HG03060 (cell line): ENCODE data around the gene NAA20.
"Not testable (repeated sequence)": the region's sequence is repeated elsewhere in the genome, so short reads cannot be mapped to it uniquely, and the experiment has no call there.

Experiments used
- ATAC-seq: cut with Tn5 transposase; IDR thresholded peaks from one replicate; pipeline ENCODE4 v1.9.1; 2021; ENCODE audit warnings: low read depth, moderate number of reproducible peaks; ENCODE audit not compliant: unreplicated experiment

The NAA20 gene

GRCh38 chr20:19990850-19991249, 26.3 kb upstream of the NAA20 start:
- ATAC-seq: no peak

GRCh38 chr20:19991308-19991707, 25.9 kb upstream of the NAA20 start:
- ATAC-seq: no peak

- ATAC-seq: no peak
Measured at GRCh38 chr20:19991854-19992253, 25.3 kb upstream of the NAA20 start.

- ATAC-seq: no peak
Measured at GRCh38 chr20:19992996-19993908, 23.9 kb upstream of the NAA20 start.

GRCh38 chr20:19993958-19994669, 23.0 kb upstream of the NAA20 start:
- no peak for ATAC-seq

GRCh38 chr20:19995220-19995863, 21.8 kb upstream of the NAA20 start:
- ATAC-seq: no peak

GRCh38 chr20:19996222-19996621, 20.9 kb upstream of the NAA20 start:
- no peak for ATAC-seq

GRCh38 chr20:19996917-19997316, 20.2 kb upstream of the NAA20 start:
- ATAC-seq: no peak

- no peak for ATAC-seq
Measured at GRCh38 chr20:19998990-19999705, 18.0 kb upstream of the NAA20 start.

GRCh38 chr20:20000211-20000968, 16.8 kb upstream of the NAA20 start:
- ATAC-seq: no peak

GRCh38 chr20:20002101-20002998, 14.8 kb upstream of the NAA20 start:
- ATAC-seq: no peak

- no peak for ATAC-seq
Measured at GRCh38 chr20:20003031-20003954, 13.9 kb upstream of the NAA20 start.

- ATAC-seq: not testable (repeated sequence)
Measured at GRCh38 chr20:20003955-20004322, 13.2 kb upstream of the NAA20 start.

- ATAC-seq: no peak
Measured at GRCh38 chr20:20005342-20005741, 11.8 kb upstream of the NAA20 start.

GRCh38 chr20:20009784-20010253, 7.3 kb upstream of the NAA20 start:
- ATAC-seq: no peak

GRCh38 chr20:20010639-20011500, 6.3 kb upstream of the NAA20 start:
- no peak for ATAC-seq

- no peak for ATAC-seq
Measured at GRCh38 chr20:20012541-20012940, 4.6 kb upstream of the NAA20 start.
